Motor neuron (in vitro differentiated cells): ENCODE data around the gene FAM83G. TPM values are rescaled to one million over a fixed set of nuclear protein-coding genes. Genes with fewer than 3 reads are reported as not detected.

Experiments
- ATAC-seq, 8 experiments: fragments of 200-7000 bp; cut with Tn5 transposase; replicated peaks in 6 of 8; 2 replicates each; pipeline ENCODE4 v1.8.0; 2021; ENCODE audit warnings: mild to moderate bottlenecking in 8 of 8, moderate library complexity in 8 of 8
- H3K27ac ChIP-seq, 2 donors: fragments of 250-450 bp; sonication (Bioruptor Pico); 2 replicates each; pipeline ENCODE4 v1.9.0; 2021; ENCODE audit warnings: antibody characterized with exemption in 2 of 2, mild to moderate bottlenecking in 2 of 2, moderate library complexity in 1 of 2
- H3K4me1 ChIP-seq, 2 donors: fragments of 250-450 bp; sonication (Bioruptor Pico); replicated peaks in 1 of 2; 2 replicates each; pipeline ENCODE4 v1.6.1; 2021; ENCODE audit warnings: antibody characterized with exemption in 2 of 2, mild to moderate bottlenecking in 2 of 2, moderate library complexity in 1 of 2
- H3K4me3 ChIP-seq, 5 donors: fragments of 250-450 bp; sonication (Bioruptor Pico); 2 replicates each; pipeline ENCODE4 v1.9.0; 2021; ENCODE audit warnings: antibody characterized with exemption in 5 of 5, mild to moderate bottlenecking in 5 of 5, moderate library complexity in 4 of 5
- WGBS, 10 experiments: fragments of 450-650 bp; shearing (Covaris generic); methylation state at CpG; one replicate each; pipeline ENCODE4 v1.0.0; 2022; 5-methylcytosine and 5-hydroxymethylcytosine counted together
- in situ Hi-C, 9 experiments: fragments of 400-800 bp; cut with MboI; loops; one replicate each; pipeline ENCODE4 v1.15.0; 2021; ENCODE audit warnings: low sequenced_read_pairs in 9 of 9, low pct_unique_long_range_greater_than_20kb in 2 of 9; ENCODE audit not compliant: unreplicated experiment in 9 of 9
- total RNA-seq, 8 experiments: library from RNA; unstranded; fragments of 300-600 nt; gene quantifications; 2 replicates each; pipeline versions ENCODE4 v1.2.3 to v1.2.4, GENCODE V29; 2022

The FAM83G gene
- total RNA-seq, 8 experiments from 2014 or later = 0.37 to 5.9 (median 2.0) TPM

GRCh38 chr17:19019041-19019941 is 14.7 kb upstream of the FAM83G start:
- Histone ChIP-seq H3K4me3 (no peak overlapping the region), H3K4me1 (peaks cover 0 to 5% of the 10 kb centered on the region in 2 donors), H3K27ac (no peak overlapping the region)
- WGBS, 10 experiments = 50 to 94% (median 67%) methylated on average over 2 to 11 of the region's 27 CpGs; no CpG with 5 or more reads in 6 of the 10 experiments
- peak in 6 of 8 experiments; percentile 37 to 66 (median 48) for ATAC-seq
- in situ Hi-C loops = no loop called here

- 60 to 84% (median 67%) methylated on average over 1 to 3 of the region's 6 CpGs; no CpG with 5 or more reads in 5 of the 10 experiments for WGBS, 10 experiments
- H3K4me3 ChIP-seq = no peak overlapping the region
- no peak for ATAC-seq
- in situ Hi-C loops = no loop called here
- peaks cover 0 to 5% of the 10 kb centered on the region in 2 donors for H3K4me1 ChIP-seq
- H3K27ac ChIP-seq = no peak overlapping the region
These were observed 14.0 kb upstream of the FAM83G start for GRCh38 chr17:19018600-19018950.

GRCh38 chr17:19017804-19018599 is 13.4 kb upstream of the FAM83G start:
- in situ Hi-C loops = no loop called here

GRCh38 chr17:19017401-19017800 is 12.8 kb upstream of the FAM83G start:
- in situ Hi-C loops = no loop called here
- Histone ChIP-seq H3K4me1 (peaks cover 0 to 5% of the 10 kb centered on the region in 2 donors), H3K27ac (no peak overlapping the region), H3K4me3 (no peak overlapping the region)
- no peak for ATAC-seq
- WGBS, 10 experiments = 40 to 60% methylated on average over 1 to 2 of the region's 12 CpGs; no CpG with 5 or more reads in 8 of the 10 experiments

More at GRCh38 chr17:19017804-19018599, 13.4 kb upstream of the FAM83G start:
- ATAC-seq = no peak
- peaks cover 0 to 5% of the 10 kb centered on the region in 2 donors for H3K4me1 ChIP-seq
- H3K27ac ChIP-seq = no peak overlapping the region
- no peak overlapping the region for H3K4me3 ChIP-seq
- 58 to 72% methylated on average over 2 to 9 of the region's 16 CpGs; no CpG with 5 or more reads in 8 of the 10 experiments for WGBS, 10 experiments

- in situ Hi-C loops = no loop called here
- WGBS, 10 experiments = 67 to 90% (median 67%) methylated on average over 2 to 3 of the region's 7 CpGs; no CpG with 5 or more reads in 6 of the 10 experiments
These were observed 12.3 kb upstream of the FAM83G start for GRCh38 chr17:19016881-19017280.

GRCh38 chr17:19016297-19016696 is 11.7 kb upstream of the FAM83G start:
- H3K27ac ChIP-seq = no peak overlapping the region
- 20 to 100% (median 80%) methylated on average over 1 of the region's 8 CpGs; no CpG with 5 or more reads in 4 of the 10 experiments for WGBS, 10 experiments
- peak in 1 of 8 experiments; percentile 17 for ATAC-seq
- peaks cover 0 to 5% of the 10 kb centered on the region in 2 donors for H3K4me1 ChIP-seq
- in situ Hi-C loops = no loop called here
- H3K4me3 ChIP-seq = no peak overlapping the region

More at GRCh38 chr17:19016881-19017280, 12.3 kb upstream of the FAM83G start:
- Histone ChIP-seq H3K4me1 (peaks cover 0 to 5% of the 10 kb centered on the region in 2 donors), H3K27ac (no peak overlapping the region), H3K4me3 (no peak overlapping the region)
- ATAC-seq = no peak

GRCh38 chr17:19015428-19015827 is 10.9 kb upstream of the FAM83G start:
- H3K27ac ChIP-seq = no peak overlapping the region
- ATAC-seq = no peak
- in situ Hi-C loops = no loop called here
- no peak overlapping the region for H3K4me3 ChIP-seq
- WGBS, 10 experiments = 41 to 100% (median 60%) methylated on average over 1 to 3 of the region's 7 CpGs; no CpG with 5 or more reads in 5 of the 10 experiments
- peaks cover 0 to 5% of the 10 kb centered on the region in 2 donors for H3K4me1 ChIP-seq

- Histone ChIP-seq H3K4me1 (peaks cover 0 to 5% of the 10 kb centered on the region in 2 donors), H3K27ac (no peak overlapping the region), H3K4me3 (no peak overlapping the region)
- in situ Hi-C loops = no loop called here
- WGBS, 10 experiments = 10 to 87% (median 40%) methylated on average over 1 to 3 of the region's 29 CpGs; no CpG with 5 or more reads in 4 of the 10 experiments
- peak in 2 of 8 experiments; percentile 7 to 16 for ATAC-seq
These were observed 10.2 kb upstream of the FAM83G start for GRCh38 chr17:19014628-19015215.

GRCh38 chr17:19013806-19014627 is 9.5 kb upstream of the FAM83G start:
- Histone ChIP-seq H3K27ac (no peak overlapping the region), H3K4me3 (no peak overlapping the region), H3K4me1 (no peaks in the 10 kb centered on the region)
- in situ Hi-C loops = no loop called here
- WGBS, 10 experiments = 50 to 88% (median 80%) methylated on average over 1 to 4 of the region's 11 CpGs; no CpG with 5 or more reads in 5 of the 10 experiments
- no peak for ATAC-seq

GRCh38 chr17:19013226-19013625 is 8.7 kb upstream of the FAM83G start:
- H3K4me1 ChIP-seq = no peaks in the 10 kb centered on the region
- in situ Hi-C loops = no loop called here
- H3K27ac ChIP-seq = no peak overlapping the region
- no peak overlapping the region for H3K4me3 ChIP-seq
- ATAC-seq = no peak
- WGBS, 10 experiments = no CpG with 5 or more reads among the region's 12 CpGs

GRCh38 chr17:19012171-19013080 is 7.9 kb upstream of the FAM83G start:
- H3K27ac ChIP-seq = no peak overlapping the region
- H3K4me1 ChIP-seq = no peaks in the 10 kb centered on the region
- ATAC-seq = no peak
- in situ Hi-C loops = no loop called here
- no peak overlapping the region for H3K4me3 ChIP-seq
- 20 to 94% (median 70%) methylated on average over 2 to 10 of the region's 22 CpGs; no CpG with 5 or more reads in 4 of the 10 experiments for WGBS, 10 experiments
